A673 (cell line): ENCODE measurements around the gene ZFYVE28. TPM values are rescaled to one million over a fixed set of nuclear protein-coding genes. Genes with fewer than 3 reads are reported as not detected.

ENCODE experiments used
- BruUV-seq: library from RNA; stranded (reverse); fragments of 400-500 nt; replicated peaks from 2 replicates; lab custom pipeline; 2021; lab: Mats Ljungman, UMichigan
- CTCF ChIA-PET: fragments of 300-600 bp; sonication (Branson Sonifier 250); formaldehyde crosslinking; loops from one replicate; lab custom pipeline; 2022; ENCODE audit warnings: antibody characterized with exemption; lab: Charles Lee
- POLR2A ChIA-PET: fragments of 300-600 bp; sonication (Branson Sonifier 250); formaldehyde crosslinking; loops from one replicate; lab custom pipeline; 2022; ENCODE audit warnings: antibody characterized with exemption; ENCODE audit not compliant: low non-redundant PET; lab: Charles Lee
- DNase-seq: peaks from one replicate; pipeline ENCODE4 v3.0.0-alpha.2; 2015; ENCODE audit warnings: low spot score
- H3K27ac ChIP-seq: fragments of 200-600 bp; sonication (generic); 2 replicates; pipeline ENCODE4 v1.5.1; 2016; ENCODE audit warnings: mixed run types, low read depth, mild to moderate bottlenecking, mixed read lengths, antibody characterized with exemption, low read length; ENCODE audit not compliant: poor library complexity, severe bottlenecking
- H3K27me3 ChIP-seq: fragments of 200-600 bp; sonication (generic); replicated peaks from 2 replicates; pipeline ENCODE4 v1.6.1; 2017; ENCODE audit warnings: mixed run types, low read depth, mild to moderate bottlenecking, mixed read lengths, antibody characterized with exemption, low read length; ENCODE audit not compliant: insufficient read depth, poor library complexity
- H3K36me3 ChIP-seq: fragments of 200-600 bp; sonication (generic); 2 replicates; pipeline ENCODE4 v1.6.1; 2016; ENCODE audit warnings: mixed run types, mild to moderate bottlenecking, mixed read lengths, antibody characterized with exemption, low read length; ENCODE audit not compliant: insufficient read depth, poor library complexity, severe bottlenecking
- H3K4me1 ChIP-seq: fragments of 200-600 bp; sonication (generic); 2 replicates; pipeline ENCODE4 v1.6.1; 2017; ENCODE audit warnings: mixed run types, mild to moderate bottlenecking, mixed read lengths, antibody characterized with exemption, low read length; ENCODE audit not compliant: insufficient read depth, poor library complexity, severe bottlenecking
- H3K4me3 ChIP-seq: fragments of 200-600 bp; sonication (generic); 2 replicates; pipeline ENCODE4 v1.5.1; 2016; ENCODE audit warnings: low read depth, mixed run types, mild to moderate bottlenecking, mixed read lengths, low read length; ENCODE audit not compliant: poor library complexity, severe bottlenecking
- H3K9me3 ChIP-seq: fragments of 200-600 bp; sonication (generic); 2 replicates; pipeline ENCODE4 v1.6.1; 2016; ENCODE audit warnings: mixed run types, low read depth, mild to moderate bottlenecking, mixed read lengths, antibody characterized with exemption, low read length; ENCODE audit not compliant: poor library complexity, severe bottlenecking
- CTCF ChIP-seq: fragments of 300-800, 200-600 bp; sonication (generic); conservative IDR thresholded peaks from 2 replicates; pipeline ENCODE4 v1.5.1; 2017; ENCODE audit warnings: low read depth, mild to moderate bottlenecking, antibody characterized with exemption, low read length, moderate library complexity, mixed read lengths
- EZH2 ChIP-seq: fragments of 200-600 bp; sonication (generic); IDR thresholded peaks from 2 replicates; pipeline ENCODE4 v1.6.1; 2017; ENCODE audit warnings: borderline replicate concordance, low read depth, mild to moderate bottlenecking, mixed read lengths, antibody characterized with exemption, low read length; ENCODE audit not compliant: poor library complexity, severe bottlenecking
- intact Hi-C: fragments of 100-400 bp; cut with micrococcal nuclease; formaldehyde crosslinking; loops from one replicate; pipeline ENCODE4 v1.10.0; 2022; ENCODE audit not compliant: unreplicated experiment
- total RNA-seq: library from RNA; stranded (reverse); gene quantifications from 2 replicates; pipeline ENCODE4 v1.2.3, GENCODE V29; 2021

ZFYVE28 gene
- total RNA-seq, 1 experiment from 2014 or later: 8.6 TPM

DNA sequence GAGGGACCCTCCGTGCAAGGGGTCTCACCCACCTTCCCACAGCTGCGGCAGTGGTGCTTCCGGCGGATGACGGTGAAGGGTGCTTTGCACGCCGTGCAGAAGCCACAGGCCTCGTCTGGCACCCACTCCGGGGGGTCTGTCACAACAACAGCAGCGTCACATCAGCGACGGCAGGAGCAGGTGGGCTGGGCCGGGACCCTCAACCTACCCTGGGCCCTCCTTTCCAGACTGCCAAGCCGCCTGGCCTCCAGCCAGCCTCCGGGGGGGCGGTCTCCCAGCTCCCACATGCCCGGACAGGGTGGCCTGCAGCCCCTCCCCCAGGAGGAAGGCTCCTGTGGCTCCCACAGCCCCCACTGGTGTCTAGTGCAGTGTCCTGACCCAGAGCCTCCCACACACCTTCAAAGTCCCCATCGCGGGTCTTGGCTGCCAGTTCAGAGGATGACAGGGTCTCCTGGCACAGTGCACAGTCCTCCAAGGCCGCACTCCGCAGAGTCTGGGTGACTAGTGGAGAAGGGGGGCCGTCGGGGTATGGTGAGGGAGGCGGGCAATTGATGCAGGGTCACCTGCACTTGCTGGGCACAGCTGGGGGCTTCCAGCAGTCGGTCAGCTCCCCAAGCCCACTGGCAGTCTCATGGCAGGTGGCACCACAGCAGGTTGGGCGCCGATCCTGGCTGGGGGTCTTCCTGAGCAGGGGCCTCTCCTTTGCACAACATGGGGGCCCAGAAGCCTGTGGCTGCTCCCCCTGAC is 147.0 kb downstream of the ZFYVE28 start:
- TF ChIP-seq CTCF (no peak), EZH2 (no peak)
- CTCF ChIA-PET: no interaction called here

GRCh38 chr4:2270341-2271165 is 147.9 kb downstream of the ZFYVE28 start:
- intact Hi-C loops: no loop called here
- H3K4me3 ChIP-seq: no peak overlapping the region
- ChIA-PET POLR2A (no interaction called here), CTCF (no interaction called here)
- BruUV-seq: no TSS peak
- TF ChIP-seq EZH2: no peak
- no peak for TF ChIP-seq CTCF
- no peak for DNase-seq
- no peaks in the 10 kb centered on the region for H3K27me3 ChIP-seq
- H3K27ac ChIP-seq: no peak overlapping the region
- no peaks in the 10 kb centered on the region for H3K36me3 ChIP-seq
- H3K9me3 ChIP-seq: no peaks in the 10 kb centered on the region
- H3K4me1 ChIP-seq: no peaks in the 10 kb centered on the region

More for the DNA sequence above, 147.0 kb downstream of the ZFYVE28 start:
- Histone ChIP-seq H3K9me3 (no peaks in the 10 kb centered on the region), H3K36me3 (no peaks in the 10 kb centered on the region), H3K27me3 (no peaks in the 10 kb centered on the region), H3K27ac (no peak overlapping the region), H3K4me1 (no peaks in the 10 kb centered on the region), H3K4me3 (no peak overlapping the region)
- no peak for DNase-seq
- POLR2A ChIA-PET: no interaction called here
- no TSS peak for BruUV-seq
- intact Hi-C loops: no loop called here

DNA sequence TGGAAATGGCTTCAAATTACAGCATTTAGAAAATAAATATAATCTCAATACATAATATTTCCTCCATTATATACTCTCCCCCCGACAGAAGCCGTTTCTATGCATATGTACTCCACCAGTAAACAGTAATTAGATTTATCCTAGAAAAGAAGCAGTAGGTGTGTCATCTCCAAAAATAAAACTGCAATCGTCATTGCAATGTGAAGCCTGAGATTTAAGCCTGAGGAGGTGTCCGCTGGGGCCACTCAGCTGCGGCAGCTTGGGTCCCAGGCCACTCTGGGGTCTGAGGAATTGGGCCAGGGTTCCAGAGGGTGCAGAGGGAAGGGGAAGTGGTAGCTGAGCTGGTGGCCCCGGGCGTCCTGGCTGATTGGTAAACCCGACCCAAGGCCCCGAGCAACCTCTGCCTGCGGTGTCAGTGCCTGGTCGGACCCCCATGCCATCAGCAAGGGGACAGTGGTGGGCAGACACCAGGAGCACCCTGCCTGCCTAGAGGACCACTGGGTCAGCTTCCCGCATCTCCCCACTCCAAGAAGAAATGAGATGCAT is 148.8 kb downstream of the ZFYVE28 start:
- Histone ChIP-seq H3K4me1 (no peaks in the 10 kb centered on the region), H3K9me3 (no peaks in the 10 kb centered on the region), H3K36me3 (no peaks in the 10 kb centered on the region), H3K27me3 (no peaks in the 10 kb centered on the region), H3K27ac (no peak overlapping the region), H3K4me3 (no peak overlapping the region)
- intact Hi-C loops: loop anchor here (10.0 kb wide), 1 partner anchor 145 kb away; the partner anchor contains the start of genes CFAP99 and ZFYVE28
- POLR2A ChIA-PET: no interaction called here
- CTCF ChIA-PET: no interaction called here
- BruUV-seq: no TSS peak
- TF ChIP-seq EZH2 (no peak), CTCF (no peak)
- DNase-seq: no peak
